H9 (cell line): Measurements from ENCODE around the gene TXNDC8. TPM values are rescaled to one million over a fixed set of nuclear protein-coding genes. Genes with fewer than 3 reads are reported as not detected.

Source experiments
- DNase-seq: peaks from one replicate; pipeline ENCODE4 v3.0.0-alpha.2; 2017
- H2AFZ ChIP-seq: one replicate; pipeline ENCODE4 v1.6.1; 2013; ENCODE audit warnings: mild to moderate bottlenecking, low read length, control low read depth, moderate library complexity
- H2AK5ac ChIP-seq: 2 replicates; pipeline ENCODE4 v1.6.1; 2013; ENCODE audit warnings: low read length, control low read depth, mixed read lengths; ENCODE audit not compliant: insufficient read length
- H2BK120ac ChIP-seq: one replicate; pipeline ENCODE4 v1.6.1; 2013; ENCODE audit warnings: low read depth, mild to moderate bottlenecking, low read length, control low read depth, inconsistent platforms; ENCODE audit not compliant: poor library complexity, severe bottlenecking
- H2BK12ac ChIP-seq: 2 replicates; pipeline ENCODE4 v1.6.1; 2013; ENCODE audit warnings: low read length, control low read depth, mixed read lengths, low read depth; ENCODE audit not compliant: insufficient read length
- H2BK15ac ChIP-seq: 2 replicates; pipeline ENCODE4 v1.6.1; 2013; ENCODE audit warnings: low read depth, low read length, control low read depth
- H2BK20ac ChIP-seq: one replicate; pipeline ENCODE4 v1.6.1; 2013; ENCODE audit warnings: low read depth, mild to moderate bottlenecking, low read length, control low read depth, inconsistent platforms; ENCODE audit not compliant: poor library complexity, severe bottlenecking
- H2BK5ac ChIP-seq: 2 replicates; pipeline ENCODE4 v1.6.1; 2013; ENCODE audit warnings: low read length, control low read depth, mixed read lengths; ENCODE audit not compliant: insufficient read length
- H3K14ac ChIP-seq: 2 replicates; pipeline ENCODE4 v1.6.1; 2013; ENCODE audit warnings: low read length, control low read depth; ENCODE audit not compliant: insufficient read depth
- H3K18ac ChIP-seq: 2 replicates; pipeline ENCODE4 v1.6.1; 2013; ENCODE audit warnings: low read depth, mild to moderate bottlenecking, mixed read lengths, low read length, control low read depth; ENCODE audit not compliant: insufficient read length
- H3K23ac ChIP-seq: 2 replicates; pipeline ENCODE4 v1.6.1; 2013; ENCODE audit warnings: low read length, control low read depth, mixed read lengths, low read depth; ENCODE audit not compliant: insufficient read length
- H3K23me2 ChIP-seq: 2 replicates; pipeline ENCODE4 v1.6.1; 2013; ENCODE audit warnings: low read depth, mild to moderate bottlenecking, mixed read lengths, low read length, control low read depth; ENCODE audit not compliant: insufficient read length, poor library complexity, severe bottlenecking
- H3K27ac ChIP-seq: 2 replicates; pipeline ENCODE4 v1.5.1; 2013; ENCODE audit warnings: low read length, control low read depth, mixed read lengths, low read depth; ENCODE audit not compliant: insufficient read length
- H3K27me3 ChIP-seq: 2 replicates; pipeline ENCODE4 v1.6.1; 2013; ENCODE audit warnings: low read length, control low read depth, inconsistent platforms; ENCODE audit not compliant: insufficient read depth
- H3K4ac ChIP-seq: 2 replicates; pipeline ENCODE4 v1.6.1; 2013; ENCODE audit warnings: low read depth, mild to moderate bottlenecking, control low read depth, inconsistent platforms, low read length, moderate library complexity
- H3K4me1 ChIP-seq: 2 replicates; pipeline ENCODE4 v1.6.1; 2013; ENCODE audit warnings: low read length, control low read depth, inconsistent platforms; ENCODE audit not compliant: insufficient read depth
- H3K4me2 ChIP-seq: 2 replicates; pipeline ENCODE4 v1.6.1; 2013; ENCODE audit warnings: low read length, control low read depth, mixed read lengths; ENCODE audit not compliant: insufficient read length, insufficient read depth
- H3K56ac ChIP-seq: 2 replicates; pipeline ENCODE4 v1.6.1; 2013; ENCODE audit warnings: low read depth, mild to moderate bottlenecking, mixed read lengths, low read length, control low read depth; ENCODE audit not compliant: insufficient read length
- H3K79me1 ChIP-seq: 2 replicates; pipeline ENCODE4 v1.6.1; 2013; ENCODE audit warnings: low read depth, mild to moderate bottlenecking, moderate library complexity, low read length, control low read depth, inconsistent platforms; ENCODE audit not compliant: insufficient read depth, poor library complexity, severe bottlenecking
- H3K79me2 ChIP-seq: 2 replicates; pipeline ENCODE4 v1.6.1; 2013; ENCODE audit warnings: low read length, control low read depth, inconsistent platforms; ENCODE audit not compliant: insufficient read depth
- H3K9ac ChIP-seq: 2 replicates; pipeline ENCODE4 v1.6.1; 2013; ENCODE audit warnings: low read length, control low read depth, mixed read lengths; ENCODE audit not compliant: insufficient read length; ENCODE audit errors: extremely low read depth
- H3K9me3 ChIP-seq: one replicate; pipeline ENCODE4 v1.6.1; 2013; ENCODE audit warnings: low read depth, low read length, inconsistent platforms; ENCODE audit not compliant: control insufficient read depth
- H3T11ph ChIP-seq: one replicate; pipeline ENCODE4 v1.6.1; 2013; ENCODE audit warnings: mild to moderate bottlenecking, low read length, control low read depth, inconsistent platforms
- H4K20me1 ChIP-seq: one replicate; pipeline ENCODE4 v1.6.1; 2013; ENCODE audit not compliant: control insufficient read depth, insufficient read length, insufficient read depth
- H4K5ac ChIP-seq: 2 replicates; pipeline ENCODE4 v1.6.1; 2013; ENCODE audit warnings: low read depth, mild to moderate bottlenecking, mixed read lengths, low read length, control low read depth; ENCODE audit not compliant: insufficient read length
- H4K8ac ChIP-seq: replicated peaks from 2 replicates; pipeline ENCODE4 v1.6.1; 2013; ENCODE audit warnings: low read length, control low read depth, mixed read lengths, low read depth; ENCODE audit not compliant: insufficient read length
- H4K91ac ChIP-seq: 2 replicates; pipeline ENCODE4 v1.6.1; 2013; ENCODE audit warnings: low read depth, mild to moderate bottlenecking, moderate library complexity, mixed read lengths, low read length, control low read depth; ENCODE audit not compliant: insufficient read length
- H3K27ac Mint-ChIP-seq, 3 experiments: 2 replicates in 2 of 3; 3 replicates in 1 of 3; pipeline ENCODE4 v1.8.0; 2020 to 2021; ENCODE audit warnings: mixed read lengths in 3 of 3, mild to moderate bottlenecking in 1 of 3, moderate library complexity in 1 of 3
- H3K27me3 Mint-ChIP-seq: 2 replicates; pipeline ENCODE4 v1.8.0; 2021; ENCODE audit warnings: low read depth, mild to moderate bottlenecking, moderate library complexity, mixed read lengths
- H3K36me3 Mint-ChIP-seq, 3 experiments: 2 replicates in 2 of 3; 3 replicates in 1 of 3; pipeline ENCODE4 v1.8.0; 2020 to 2021; ENCODE audit warnings: low read depth in 3 of 3, mixed read lengths in 3 of 3; ENCODE audit not compliant: insufficient read depth in 1 of 3
- H3K4me1 Mint-ChIP-seq, 2 experiments: 2 replicates each; pipeline ENCODE4 v1.8.0; 2020; ENCODE audit warnings: mixed read lengths in 2 of 2
- H3K4me3 Mint-ChIP-seq, 2 experiments: 2 replicates in 1 of 2; 3 replicates in 1 of 2; pipeline ENCODE4 v1.8.0; 2020 to 2021; ENCODE audit warnings: mild to moderate bottlenecking in 2 of 2, mixed read lengths in 2 of 2, moderate library complexity in 1 of 2
- H3K9me3 Mint-ChIP-seq, 2 experiments: 2 replicates in 1 of 2; 3 replicates in 1 of 2; pipeline ENCODE4 v1.8.0; 2020; ENCODE audit warnings: mild to moderate bottlenecking in 2 of 2, mixed read lengths in 2 of 2, moderate library complexity in 1 of 2
- WGBS: extraction: QIAGEN DNeasy Blood & Tissue Kit; methylation state at CpG from one replicate; pipeline ENCODE4 v1.1.7; 2013; ENCODE audit warnings: missing lambda C conversion rate, low lambda C conversion rate, mixed read lengths; ENCODE audit not compliant: insufficient read length; ENCODE audit errors: extremely low coverage; 5-methylcytosine and 5-hydroxymethylcytosine counted together
- total RNA-seq: library from RNA; stranded (reverse); gene quantifications from 2 replicates; pipeline ENCODE4 v1.2.1, GENCODE V29; 2021
- TF ChIP-seq, protein P1 (sequence below): fragments of 200-600 bp; sonication (generic); conservative IDR thresholded peaks from 3 replicates; pipeline ENCODE4 v1.8.0; 2021; ENCODE audit warnings: antibody characterized with exemption, mild to moderate bottlenecking

Gene TXNDC8
- total RNA-seq, 1 experiment from 2014 or later, result not detected

- no peaks in the 10 kb centered on the region for H3K79me1 ChIP-seq
- no peak overlapping the region for H2BK120ac ChIP-seq
- H4K20me1 ChIP-seq, result no peaks in the 10 kb centered on the region
- Mint-ChIP-seq H3K27ac (no peak overlapping the region), H3K9me3 (no peaks in the 10 kb centered on the region; a peak in 1 of 5 replicates), H3K4me3 (no peak overlapping the region), H3K4me1 (no peaks in the 10 kb centered on the region), H3K36me3 (no peaks in the 10 kb centered on the region), H3K27me3 (no peaks in the 10 kb centered on the region; the same call in 1 of the 2 replicates)
- H4K91ac ChIP-seq, result no peak overlapping the region
- H4K5ac ChIP-seq, result no peak overlapping the region
- no peak overlapping the region for H2AK5ac ChIP-seq
- H2BK15ac ChIP-seq, result no peak overlapping the region
- no peaks in the 10 kb centered on the region for H3K4me1 ChIP-seq
- H2BK12ac ChIP-seq, result no peak overlapping the region
- H3K27ac ChIP-seq, result no peak overlapping the region
- no peak overlapping the region for H3K18ac ChIP-seq
- no peak overlapping the region for H3K4ac ChIP-seq
- no peaks in the 10 kb centered on the region for H3K79me2 ChIP-seq
- H3K9ac ChIP-seq, result no peak overlapping the region
- H3K14ac ChIP-seq, result no peak overlapping the region
- no peak overlapping the region for H3T11ph ChIP-seq
- no peak overlapping the region for H3K56ac ChIP-seq
- no peak for DNase-seq
- H3K23ac ChIP-seq, result no peak overlapping the region
- no peak overlapping the region for H3K4me2 ChIP-seq
- no peaks in the 10 kb centered on the region for H3K27me3 ChIP-seq
- H4K8ac ChIP-seq, result no peak overlapping the region
- no CpG with 5 or more reads among the region's 2 CpGs for WGBS
- H2AFZ ChIP-seq, result no peak overlapping the region
- H3K9me3 ChIP-seq, result no peaks in the 10 kb centered on the region
- H3K23me2 ChIP-seq, result no peaks in the 10 kb centered on the region
- no peak overlapping the region for H2BK5ac ChIP-seq
- TF ChIP-seq, protein P1, sequence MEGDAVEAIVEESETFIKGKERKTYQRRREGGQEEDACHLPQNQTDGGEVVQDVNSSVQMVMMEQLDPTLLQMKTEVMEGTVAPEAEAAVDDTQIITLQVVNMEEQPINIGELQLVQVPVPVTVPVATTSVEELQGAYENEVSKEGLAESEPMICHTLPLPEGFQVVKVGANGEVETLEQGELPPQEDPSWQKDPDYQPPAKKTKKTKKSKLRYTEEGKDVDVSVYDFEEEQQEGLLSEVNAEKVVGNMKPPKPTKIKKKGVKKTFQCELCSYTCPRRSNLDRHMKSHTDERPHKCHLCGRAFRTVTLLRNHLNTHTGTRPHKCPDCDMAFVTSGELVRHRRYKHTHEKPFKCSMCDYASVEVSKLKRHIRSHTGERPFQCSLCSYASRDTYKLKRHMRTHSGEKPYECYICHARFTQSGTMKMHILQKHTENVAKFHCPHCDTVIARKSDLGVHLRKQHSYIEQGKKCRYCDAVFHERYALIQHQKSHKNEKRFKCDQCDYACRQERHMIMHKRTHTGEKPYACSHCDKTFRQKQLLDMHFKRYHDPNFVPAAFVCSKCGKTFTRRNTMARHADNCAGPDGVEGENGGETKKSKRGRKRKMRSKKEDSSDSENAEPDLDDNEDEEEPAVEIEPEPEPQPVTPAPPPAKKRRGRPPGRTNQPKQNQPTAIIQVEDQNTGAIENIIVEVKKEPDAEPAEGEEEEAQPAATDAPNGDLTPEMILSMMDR, result no peak
- H2BK20ac ChIP-seq, result no peak overlapping the region
Measured at GRCh38 chr9:110355911-110356310, 18.2 kb upstream of the TXNDC8 start.
